Activated naive CD4-positive, alpha-beta T cell treated with anti-CD3 and anti-CD28 coated beads, Interleukin-2, amount 50 U/mL, for 72 hours (primary cell): Measurements from ENCODE around the gene PGK2. TPM values are rescaled to one million over a fixed set of nuclear protein-coding genes. Genes with fewer than 3 reads are reported as not detected.

Experiments
- ATAC-seq, 2 donors: fragments of 150-1000 bp; cut with Tn5 transposase; 2 replicates each; pipeline ENCODE4 v1.10.0; 2021; ENCODE audit warnings: mild to moderate bottlenecking in 2 of 2, moderate library complexity in 2 of 2
- DNase-seq, 2 donors: peaks; one replicate each; pipeline ENCODE4 v3.0.0; 2021 to 2022; ENCODE audit warnings: low spot score in 2 of 2
- H3K27ac Mint-ChIP-seq, 2 donors: one replicate each; pipeline ENCODE4 v1.8.0; 2022; ENCODE audit warnings: mild to moderate bottlenecking in 2 of 2, mixed read lengths in 2 of 2
- H3K36me3 Mint-ChIP-seq, 2 donors: one replicate each; pipeline ENCODE4 v1.8.0; 2022; ENCODE audit warnings: mixed read lengths in 2 of 2
- H3K9me3 Mint-ChIP-seq, 2 donors: one replicate each; pipeline ENCODE4 v1.8.0; 2022; ENCODE audit warnings: mixed read lengths in 2 of 2
- total RNA-seq, 2 donors: library from RNA; stranded (reverse); gene quantifications; one replicate each; pipeline ENCODE4 v1.2.3, GENCODE V29; 2022

PGK2 gene
- total RNA-seq, 2 donors from 2014 or later = not detected

GRCh38 chr6:49766762-49767161 is 20.3 kb downstream of the PGK2 start:
- H3K9me3 Mint-ChIP-seq = peaks cover 0 to 6% of the 10 kb centered on the region in 2 donors
- no peak for ATAC-seq
- DNase-seq = no peak
- no peaks in the 10 kb centered on the region for H3K36me3 Mint-ChIP-seq
- no peak overlapping the region for H3K27ac Mint-ChIP-seq

GRCh38 chr6:49764571-49765236 is 22.4 kb downstream of the PGK2 start:
- H3K9me3 Mint-ChIP-seq = peaks cover 3 to 6% of the 10 kb centered on the region in 2 donors
- ATAC-seq (no peak), DNase-seq (no peak)
- H3K36me3 Mint-ChIP-seq = no peaks in the 10 kb centered on the region
- H3K27ac Mint-ChIP-seq = no peak overlapping the region

- H3K36me3 Mint-ChIP-seq = no peaks in the 10 kb centered on the region
- no peak for ATAC-seq
- peaks cover 3 to 8% of the 10 kb centered on the region in 2 donors for H3K9me3 Mint-ChIP-seq
- H3K27ac Mint-ChIP-seq = no peak within 1 kb of the TSS
- no peak for DNase-seq
Observed at GRCh38 chr6:49744259-49744658, 42.8 kb downstream of the PGK2 start, which contains the start of gene CRISP3. Gene CRISP3, minus strand, starts transcription at chr6:49744388. Its CDS starts 21 bp downstream, at chr6:49744367.

- DNase-seq (no peak), ATAC-seq (no peak)
- Mint-ChIP-seq H3K36me3 (no peaks in the 10 kb centered on the region), H3K27ac (no peak overlapping the region), H3K9me3 (peaks cover 3 to 8% of the 10 kb centered on the region in 2 donors)
Observed at GRCh38 chr6:49743429-49743828, 43.7 kb downstream of the PGK2 start.

GRCh38 chr6:49739423-49739822 is 47.7 kb downstream of the PGK2 start:
- peaks cover 0 to 4% of the 10 kb centered on the region in 2 donors for H3K9me3 Mint-ChIP-seq
- no peak for ATAC-seq
- no peaks in the 10 kb centered on the region for H3K36me3 Mint-ChIP-seq

GRCh38 chr6:49736017-49736508 is 51.0 kb downstream of the PGK2 start:
- ATAC-seq (no peak), DNase-seq (no peak)
- Mint-ChIP-seq H3K36me3 (no peaks in the 10 kb centered on the region), H3K9me3 (peaks cover 0 to 1% of the 10 kb centered on the region in 2 donors), H3K27ac (no peak overlapping the region)

More at GRCh38 chr6:49739423-49739822, 47.7 kb downstream of the PGK2 start:
- DNase-seq = no peak
- no peak overlapping the region for H3K27ac Mint-ChIP-seq

Other genes with a start within 250 kb of the PGK2 start
- gene C6orf141, start 236.6 kb downstream of the PGK2 start, total RNA-seq = under 1 TPM in 1 of 2 donors, not detected in 1; 0.35 TPM
- gene RHAG, start 150.4 kb downstream of the PGK2 start, total RNA-seq = not detected
- not detected for gene CRISP2, start 73.7 kb downstream of the PGK2 start, total RNA-seq
- gene CRISP3, start 42.9 kb downstream of the PGK2 start, total RNA-seq = not detected
- not detected for gene CRISP1, start 79.2 kb upstream of the PGK2 start, total RNA-seq
- gene DEFB114, start 176.9 kb upstream of the PGK2 start, total RNA-seq = not detected
- not detected for gene DEFB113, start 182.3 kb upstream of the PGK2 start, total RNA-seq
- not detected for gene DEFB110, start 234.7 kb upstream of the PGK2 start, total RNA-seq